HG02938 (cell line): ENCODE data around the gene DMGDH.

ENCODE experiments used
- ATAC-seq: cut with Tn5 transposase; IDR thresholded peaks from one replicate; pipeline ENCODE4 v1.9.1; 2021; ENCODE audit warnings: mild to moderate bottlenecking, moderate library complexity; ENCODE audit not compliant: unreplicated experiment

DMGDH gene

DNA sequence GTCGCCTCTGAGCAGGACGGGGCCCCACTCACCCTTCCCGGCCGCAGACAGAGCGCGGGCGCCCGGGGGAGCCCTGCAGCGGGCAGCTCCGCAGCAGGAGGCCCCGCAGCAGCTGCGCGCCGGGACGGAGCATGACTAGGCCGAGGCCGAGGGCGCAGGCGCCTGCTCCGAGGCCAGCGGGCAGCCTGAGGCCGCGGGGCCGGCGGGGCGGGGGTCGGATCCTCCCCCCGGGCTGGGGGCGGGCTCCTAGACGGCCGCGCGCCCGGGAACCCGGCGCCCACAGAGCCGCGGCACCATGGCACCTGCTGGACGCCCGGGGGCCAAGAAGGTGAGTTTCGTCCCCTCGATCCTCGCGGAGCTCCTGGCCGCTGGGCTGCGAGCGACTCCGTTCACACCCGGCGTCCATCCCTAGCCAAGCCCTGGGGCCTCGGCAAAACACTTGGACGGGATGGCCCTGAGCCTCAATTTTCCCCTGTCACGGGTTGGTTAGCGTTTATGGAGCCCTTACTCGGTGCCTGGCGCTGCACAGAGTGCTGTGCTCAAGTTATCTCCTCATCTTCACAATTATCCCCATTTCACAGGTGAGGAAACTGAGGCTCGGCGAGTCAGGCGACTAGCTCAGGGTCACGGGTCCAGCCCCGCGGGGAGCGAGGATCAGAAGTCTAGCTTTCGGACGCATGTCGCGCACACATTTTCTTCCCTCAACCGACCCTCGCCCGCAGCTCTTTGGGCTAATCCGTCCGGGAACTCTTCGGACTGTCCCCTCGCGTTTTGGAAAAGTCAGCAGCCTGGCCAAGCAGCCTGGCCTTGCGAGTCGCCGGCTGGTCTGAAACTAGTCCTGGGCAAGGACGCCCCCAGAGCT lies at the start of gene DMGDH, which contains the start of gene BHMT2:
Gene DMGDH, minus strand, starts transcription at position 187 of the 862 bp plus-strand sequence. Its CDS starts 54 bp downstream, at position 133.
Gene BHMT2, plus strand, starts transcription at position 280 of the 862 bp plus-strand sequence. Its CDS starts 16 bp downstream, at position 296.
- ATAC-seq: no peak

DNA sequence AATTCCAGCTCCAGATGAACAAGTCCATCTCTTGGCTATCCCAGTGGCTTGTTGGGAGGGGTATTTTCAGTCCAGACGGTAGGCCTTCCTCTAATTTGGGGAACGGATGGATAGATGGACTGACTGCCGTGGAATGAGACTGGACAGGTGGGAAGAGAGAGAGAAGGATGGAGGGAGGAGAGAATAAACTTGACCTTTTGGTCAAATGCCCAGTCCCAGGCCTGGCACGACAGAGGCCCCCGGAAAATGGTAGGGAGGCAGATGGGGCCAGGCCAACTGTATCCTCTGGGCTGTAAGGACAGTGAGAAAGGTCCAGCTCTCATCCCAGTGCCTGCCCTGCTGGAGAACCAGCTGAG lies 43.2 kb upstream of the DMGDH start:
- ATAC-seq: no peak

DNA sequence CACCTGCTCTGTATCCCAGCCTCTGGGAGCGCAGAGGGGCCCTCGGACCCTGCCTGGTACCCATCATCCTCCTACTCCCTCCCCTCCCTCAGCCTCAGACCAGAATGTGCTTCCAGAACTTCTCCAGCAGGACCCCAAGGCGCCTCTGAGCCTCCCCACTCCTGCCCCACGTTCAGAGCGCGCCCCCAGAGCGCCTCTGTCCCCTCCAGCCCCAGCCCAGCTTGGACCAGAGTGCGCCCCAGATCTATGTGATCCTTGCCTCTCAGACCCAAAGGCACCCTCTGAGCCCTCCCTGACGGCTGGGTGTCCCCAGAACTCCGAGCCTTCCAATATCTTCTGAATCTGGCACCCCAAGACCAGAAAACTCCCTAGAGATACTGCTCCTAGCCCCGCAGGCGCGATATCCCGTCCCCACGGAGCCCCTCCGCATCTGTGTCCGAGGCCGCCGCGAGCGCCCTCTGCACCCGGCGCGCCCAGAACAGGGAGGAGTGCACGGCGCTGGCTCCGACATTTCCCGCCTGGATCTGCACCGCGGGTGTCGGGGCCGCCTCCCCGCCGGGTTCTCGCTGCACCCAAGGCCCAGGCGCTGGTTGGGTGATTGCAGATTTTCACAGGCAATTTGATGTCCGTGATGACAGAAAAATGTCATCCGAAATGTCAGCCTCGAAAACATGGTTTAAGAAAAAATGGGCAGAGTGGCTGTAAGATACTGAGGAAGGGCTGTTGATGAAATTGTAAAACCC lies 42.7 kb upstream of the DMGDH start:
- ATAC-seq: no peak

DNA sequence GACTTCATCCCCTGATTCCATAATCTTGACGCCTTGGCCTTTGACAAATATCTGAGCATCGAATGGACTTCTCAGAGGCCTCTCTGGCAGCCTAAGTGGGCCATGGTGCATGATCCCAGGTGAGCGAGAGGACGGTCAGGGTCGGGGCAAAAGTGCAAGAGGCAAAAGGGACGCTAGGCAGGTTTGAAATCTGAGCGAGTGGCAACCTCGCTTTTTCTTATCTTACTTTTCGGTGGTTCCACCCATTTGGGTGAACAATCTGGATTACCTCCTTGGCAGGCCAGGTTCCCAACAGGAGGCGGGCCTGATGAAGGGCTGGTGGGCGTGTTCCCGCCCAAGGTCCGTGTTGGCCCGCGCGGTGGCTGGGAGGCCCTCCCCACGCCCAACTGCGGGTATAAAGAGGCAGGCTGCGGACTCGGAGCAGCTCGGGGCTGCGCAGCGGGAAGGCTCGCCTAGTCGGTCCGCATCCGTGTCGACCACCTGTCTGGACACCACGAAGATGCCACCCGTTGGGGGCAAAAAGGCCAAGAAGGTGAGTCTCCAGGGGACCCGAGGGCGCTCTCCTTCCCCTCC lies 42.0 kb upstream of the DMGDH start, which contains the start of gene BHMT:
Gene BHMT, plus strand, starts transcription at position 423 of the 573 bp plus-strand sequence. Its CDS starts 77 bp downstream, at position 500.
- ATAC-seq: no peak

DNA sequence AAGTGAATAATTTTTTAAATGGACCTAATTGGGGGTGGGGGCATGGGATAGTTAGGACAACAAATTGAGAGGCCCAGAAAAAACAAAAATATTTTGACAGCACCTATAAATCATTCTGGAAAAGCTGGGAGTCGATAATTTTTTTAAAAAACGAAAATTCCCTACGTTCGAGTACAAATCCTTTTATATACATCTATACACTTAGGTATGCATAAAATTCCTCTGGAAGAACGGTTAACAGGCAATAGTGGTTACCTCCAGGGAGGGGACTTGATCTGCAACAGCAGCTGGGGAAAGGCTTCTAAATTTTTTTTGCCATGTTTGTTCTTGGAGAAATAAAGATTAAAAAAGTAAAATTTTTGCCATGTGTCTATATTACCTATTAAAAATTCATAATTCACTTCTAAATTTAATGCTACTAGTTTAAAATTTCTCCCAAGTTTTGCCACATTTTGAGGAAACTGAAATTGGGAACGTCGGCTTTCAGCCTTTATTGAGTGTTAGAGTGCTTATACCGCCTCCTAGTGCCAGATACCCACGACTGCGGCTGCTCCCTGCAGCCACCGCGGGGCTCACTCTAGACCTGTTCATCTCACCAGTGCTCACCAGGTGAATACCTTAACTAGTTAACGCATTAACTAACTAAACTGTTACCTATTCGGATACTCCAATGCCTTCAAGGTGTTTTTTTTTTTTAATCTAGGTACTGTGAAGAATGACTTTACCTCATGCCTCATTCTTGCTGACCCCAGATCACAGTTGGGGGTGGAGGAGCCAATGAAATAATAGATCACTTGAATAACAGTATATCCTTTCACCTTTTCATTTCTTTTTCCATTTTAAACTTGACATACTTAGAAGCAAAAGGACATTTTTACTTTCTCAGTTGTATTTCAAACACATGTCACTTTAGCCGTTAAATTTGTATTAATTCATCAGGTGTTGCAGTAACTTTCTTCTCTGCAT lies 40.3 kb upstream of the DMGDH start:
- no peak for ATAC-seq

DNA sequence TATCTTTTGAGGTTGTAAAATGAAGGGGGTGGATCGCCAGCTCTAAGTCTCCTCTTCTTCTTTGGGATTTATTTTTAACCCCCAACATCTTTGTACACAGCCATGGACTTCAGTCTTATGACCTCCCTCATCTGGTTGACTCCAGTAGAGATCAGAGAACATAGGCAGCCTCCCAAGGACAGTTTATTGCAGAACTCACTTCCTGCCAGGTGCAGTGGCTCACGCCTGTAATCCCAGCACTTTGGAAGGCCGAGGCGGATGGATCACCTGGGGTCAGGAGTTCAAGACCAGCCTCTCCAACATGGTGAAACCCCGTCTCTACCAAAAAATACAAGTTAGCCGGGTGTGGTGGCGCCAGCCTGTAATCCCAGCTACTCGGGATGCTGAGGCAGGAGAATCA lies 39.3 kb upstream of the DMGDH start:
- ATAC-seq: no peak

DNA sequence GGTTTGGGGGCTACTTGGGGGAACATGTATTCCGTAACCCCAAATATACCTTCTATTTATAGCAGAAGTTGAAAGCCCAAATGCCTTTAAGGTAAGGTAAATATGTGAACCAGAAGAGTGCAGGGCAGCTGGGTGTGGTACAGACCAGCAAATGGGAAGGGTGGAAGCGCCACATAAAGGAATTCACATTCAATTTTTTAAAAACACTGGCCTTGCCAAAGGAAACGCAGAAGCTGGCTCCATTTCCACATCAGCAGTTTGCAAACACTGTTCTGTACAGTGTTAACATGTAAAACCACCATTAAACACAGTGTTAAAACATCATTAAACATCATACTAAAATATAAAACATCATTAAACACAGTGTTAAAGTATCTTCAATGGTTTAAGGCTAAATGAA lies 38.6 kb upstream of the DMGDH start:
- ATAC-seq: no peak

DNA sequence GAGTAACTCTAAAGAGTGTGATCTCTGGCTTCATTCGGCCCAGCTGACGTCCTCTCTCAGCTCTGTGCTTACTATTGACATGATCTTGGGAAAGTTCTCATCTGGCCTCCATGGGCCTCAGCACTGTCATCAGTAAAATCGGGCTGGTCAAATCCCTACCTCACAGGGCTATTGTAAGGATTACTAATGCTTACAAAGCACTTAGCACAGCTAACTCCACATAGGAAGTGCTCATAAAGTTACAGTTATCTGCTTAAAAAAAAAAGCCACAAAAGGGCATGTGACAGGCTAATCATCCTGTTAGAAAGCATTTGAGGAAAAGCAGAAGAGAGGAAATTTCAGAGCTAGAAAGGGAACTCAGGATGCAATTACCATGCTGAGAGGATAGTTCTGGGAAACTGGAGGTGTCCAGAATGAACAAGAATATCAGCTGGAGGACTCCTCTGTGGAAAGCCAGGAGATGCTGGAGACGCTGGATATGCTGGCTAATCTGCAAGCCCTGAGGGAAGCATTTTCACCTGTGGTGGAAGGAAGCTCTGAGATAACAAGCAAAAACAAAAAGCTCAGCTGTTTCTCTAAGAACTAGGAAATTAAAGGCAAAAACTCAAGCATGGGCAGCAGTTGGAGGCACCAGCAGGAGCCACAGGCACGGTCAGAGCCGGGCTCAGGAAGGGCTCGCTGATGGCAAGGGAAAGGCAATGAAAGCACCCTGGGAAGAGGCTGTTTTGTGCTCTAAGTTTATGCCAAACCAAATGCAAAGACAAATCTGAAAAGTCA lies 37.7 kb upstream of the DMGDH start:
- ATAC-seq: no peak

DNA sequence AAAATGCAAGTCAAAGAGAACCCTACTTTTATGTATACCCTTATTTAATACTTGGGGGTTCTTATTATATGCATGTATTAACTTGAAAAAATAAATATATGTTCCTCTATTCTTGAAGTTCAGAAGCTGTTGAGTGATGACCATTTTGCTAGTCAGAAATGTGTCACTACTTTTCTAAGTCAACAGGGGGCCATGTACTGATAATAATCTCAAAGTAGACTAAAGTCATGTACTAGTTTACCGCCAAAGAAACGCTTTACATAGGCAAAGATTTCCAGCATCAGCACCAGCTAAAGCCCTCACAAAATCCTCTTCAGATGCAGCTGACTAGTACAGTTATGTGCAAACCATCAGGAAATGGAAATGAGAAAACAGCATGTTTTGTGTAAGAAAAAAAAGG lies 36.4 kb upstream of the DMGDH start:
- no peak for ATAC-seq

DNA sequence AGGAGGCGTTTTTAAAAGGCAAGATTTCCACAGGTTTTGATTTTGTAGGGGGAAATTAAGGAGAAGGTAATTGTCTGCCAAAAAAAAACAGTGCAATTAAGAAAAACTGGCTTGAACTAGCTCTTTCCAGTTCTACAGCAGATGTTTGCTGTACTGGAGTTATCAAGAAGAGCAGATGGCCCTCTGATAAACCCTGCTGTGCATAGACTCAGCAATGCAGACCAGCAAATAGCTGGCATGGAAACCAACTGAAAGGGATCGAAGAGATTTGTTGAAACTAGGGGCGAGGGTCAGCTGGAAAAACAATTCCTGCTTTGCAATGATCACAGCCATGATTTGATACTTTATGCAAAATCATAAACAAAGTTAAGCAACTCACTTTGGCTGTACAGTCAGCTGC lies 24.3 kb upstream of the DMGDH start:
- no peak for ATAC-seq

DNA sequence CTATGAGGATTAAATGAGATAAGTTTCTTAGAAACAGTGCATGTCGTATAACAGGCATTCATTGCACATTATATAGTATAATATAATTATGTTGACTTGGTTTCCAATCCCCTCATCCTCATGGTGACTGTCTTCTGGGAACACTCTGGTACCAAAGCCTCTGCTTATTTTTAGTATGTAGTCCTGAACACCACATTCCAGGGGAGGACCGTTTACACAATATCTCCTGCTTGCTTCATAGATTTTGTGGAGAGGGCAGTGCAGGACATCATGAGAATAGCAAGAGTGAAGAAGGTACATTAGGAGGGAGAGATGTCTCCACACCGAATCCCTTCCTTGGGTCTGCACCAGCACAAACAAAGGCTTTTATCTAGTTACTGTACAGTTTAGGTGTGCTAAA lies 21.6 kb upstream of the DMGDH start:
- no peak for ATAC-seq

DNA sequence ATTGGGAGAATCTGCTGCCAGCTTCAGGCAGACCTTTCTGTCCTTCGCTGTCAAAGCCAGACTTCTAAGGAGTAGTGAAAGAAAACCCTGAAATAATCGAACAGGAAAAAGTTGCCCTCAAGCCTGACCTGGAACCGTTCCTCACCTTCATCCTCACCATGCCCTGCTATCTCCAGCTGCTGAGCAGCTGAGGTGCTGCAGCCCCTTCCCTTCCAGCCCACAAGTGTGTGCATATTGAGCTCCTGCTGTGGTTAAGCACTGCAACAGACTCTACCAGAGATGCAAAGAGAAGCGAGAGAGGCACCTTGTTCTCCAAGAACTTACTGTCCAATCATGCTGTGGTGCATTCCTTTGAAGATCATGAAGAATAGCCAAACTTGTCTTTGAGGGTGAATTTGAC lies 19.0 kb upstream of the DMGDH start:
- ATAC-seq: no peak

DNA sequence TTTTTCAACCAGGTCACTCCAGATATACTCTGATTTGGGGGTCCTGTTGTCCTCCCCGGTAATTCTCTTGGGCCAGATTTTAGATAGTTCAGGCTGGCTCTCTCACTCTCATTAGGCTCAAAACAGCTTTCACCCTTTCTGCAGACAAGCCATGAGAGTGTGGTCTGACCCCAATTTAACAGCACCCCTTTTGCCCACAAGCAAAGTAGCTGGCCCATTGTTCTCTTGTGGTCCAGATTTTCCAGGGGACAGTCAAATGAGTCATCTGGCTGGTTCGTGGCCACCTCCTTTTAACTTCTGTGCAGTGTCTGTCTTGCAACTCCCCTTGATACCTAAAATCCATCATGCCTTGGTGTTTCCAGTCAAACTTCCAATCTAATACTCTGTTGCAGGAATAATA lies 16.6 kb upstream of the DMGDH start:
- no peak for ATAC-seq

DNA sequence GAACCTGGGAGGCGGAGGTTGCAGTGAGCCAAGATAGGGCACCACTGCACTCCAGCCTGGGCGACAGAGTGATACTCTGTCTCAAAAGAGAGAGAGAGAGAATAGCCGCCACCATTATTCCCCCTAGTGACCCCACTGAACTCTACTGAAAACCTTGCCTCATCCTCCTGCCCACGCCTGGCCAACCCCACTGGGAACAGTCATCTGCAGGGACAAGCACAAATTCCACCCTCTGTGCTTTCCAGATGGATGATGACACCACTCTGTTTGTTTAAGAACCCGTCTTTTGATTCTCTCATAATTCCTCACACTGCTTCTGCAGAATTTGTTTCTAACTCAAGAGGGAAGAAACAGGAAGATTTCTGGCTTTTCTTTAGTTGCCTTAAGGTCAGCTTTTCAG lies 12.3 kb upstream of the DMGDH start:
- ATAC-seq: no peak

DNA sequence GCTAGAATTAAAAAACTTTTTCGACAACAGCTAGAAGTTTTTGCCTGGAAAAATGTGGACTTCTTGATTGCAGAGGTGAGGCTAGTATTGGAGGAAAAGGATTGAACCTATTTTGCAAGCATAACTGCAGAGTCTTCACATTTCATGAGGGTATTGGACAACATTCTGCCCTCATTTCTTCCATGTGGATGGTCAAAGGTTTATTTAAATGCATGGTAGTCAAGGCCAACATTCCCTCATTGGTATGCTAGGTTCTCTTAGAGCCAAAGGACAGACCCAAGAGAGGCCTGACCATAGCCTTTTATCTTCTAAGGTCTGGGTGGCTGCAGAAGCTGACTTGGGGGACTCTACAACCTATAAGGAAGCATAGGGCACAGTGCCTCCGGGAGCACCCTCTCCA lies 11.3 kb upstream of the DMGDH start:
- no peak for ATAC-seq

DNA sequence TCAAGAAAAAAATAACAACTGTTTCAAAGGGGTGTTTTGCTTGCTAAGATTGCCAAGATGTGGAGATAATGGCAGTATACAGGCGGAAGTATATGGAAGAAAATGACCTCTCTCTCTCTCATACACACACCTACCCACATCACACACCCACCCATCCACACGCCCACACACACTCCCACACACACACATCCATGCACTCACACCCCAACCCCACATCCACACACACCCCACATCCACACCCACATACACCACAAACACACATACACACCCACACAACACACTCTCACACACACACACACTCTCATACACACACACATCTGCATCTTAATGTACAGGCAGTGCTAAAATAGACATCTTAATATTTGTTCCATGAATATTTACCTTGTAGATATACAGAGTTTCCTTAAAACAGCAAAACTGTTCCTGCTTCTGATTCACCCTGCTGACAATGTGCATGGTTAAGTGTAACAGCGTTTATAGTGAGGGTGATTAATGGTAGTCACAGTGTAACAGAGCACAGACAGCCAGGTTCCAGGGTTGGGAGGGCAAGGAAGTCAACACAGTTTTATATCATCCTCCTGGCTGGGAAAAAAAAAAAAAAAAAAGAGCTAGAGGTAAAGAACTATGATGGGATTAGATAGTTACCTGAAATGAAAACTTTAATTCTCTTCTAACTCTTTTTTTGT lies 8.3 kb upstream of the DMGDH start:
- no peak for ATAC-seq

DNA sequence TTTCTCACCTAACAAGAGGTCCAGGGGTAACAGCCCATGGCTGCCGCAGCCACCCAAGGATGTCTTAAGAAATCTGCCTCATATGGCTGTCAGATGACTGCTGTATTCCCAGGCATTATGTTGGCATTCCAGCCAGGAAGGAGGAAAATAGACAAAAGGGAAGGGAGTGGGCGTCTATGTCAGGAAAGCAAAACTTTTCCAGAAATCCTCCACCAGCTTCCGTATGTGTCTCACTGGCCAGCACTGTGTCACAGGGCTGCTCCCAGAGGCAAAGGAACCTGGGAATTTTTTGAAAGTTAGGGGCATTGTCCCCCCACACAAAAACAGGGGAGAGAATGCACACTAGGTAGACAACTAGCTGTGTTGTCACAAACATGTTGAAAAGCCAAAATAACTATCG lies 7.3 kb upstream of the DMGDH start:
- no peak for ATAC-seq

DNA sequence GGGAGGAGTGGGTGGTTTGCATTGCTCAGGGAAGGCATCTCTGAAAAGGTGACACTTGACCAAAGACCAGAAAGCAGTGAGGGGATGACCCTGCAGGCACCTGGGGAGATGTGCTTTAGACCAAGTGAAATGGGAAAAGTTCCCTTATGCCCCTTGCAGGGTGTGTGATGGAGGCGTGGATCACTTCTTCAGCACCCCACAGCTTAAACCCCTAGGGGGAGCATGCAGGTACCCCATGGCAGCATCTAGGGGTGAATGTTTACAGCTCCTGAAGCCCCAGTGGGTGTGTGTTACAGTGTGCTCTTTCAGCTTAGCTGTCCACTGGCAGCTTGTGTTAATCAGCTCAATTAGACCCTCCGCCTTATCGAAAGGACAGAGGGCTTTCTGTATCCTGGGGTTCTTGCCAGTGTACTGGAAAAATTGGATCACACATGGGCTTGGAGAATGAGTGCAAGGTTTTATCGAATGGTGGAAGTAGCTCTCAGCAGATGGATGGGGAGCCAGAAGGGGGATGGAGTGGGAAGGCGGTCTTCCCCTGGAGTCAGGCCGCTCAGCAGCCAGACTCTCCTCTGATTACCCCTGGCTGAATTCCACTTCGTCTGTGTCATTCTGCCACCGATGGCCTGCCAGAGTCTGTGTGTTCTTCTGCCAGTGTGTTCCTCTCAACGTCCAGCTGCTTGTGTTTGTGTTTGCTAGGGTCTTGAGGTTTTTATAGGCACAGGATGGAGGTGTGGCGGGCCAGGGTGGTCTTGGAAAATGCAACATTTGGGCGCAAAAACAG lies 6.4 kb upstream of the DMGDH start:
- ATAC-seq: no peak
